ENCODE results near the gene SPPL3.
"Not testable (repeated sequence)": the region's sequence is repeated elsewhere in the genome, so short reads cannot be mapped to it uniquely, and the experiment has no call there.

The SPPL3 gene

GRCh38 chr12:120814903-120815429, 89.2 kb downstream of the SPPL3 start:
- no peak for DNase-seq

- DNase-seq: no peak
These were observed 89.8 kb downstream of the SPPL3 start for GRCh38 chr12:120814203-120814902.

GRCh38 chr12:120813588-120814153, 90.5 kb downstream of the SPPL3 start:
- DNase-seq: no peak

- no peak for DNase-seq
These were observed 94.1 kb downstream of the SPPL3 start for GRCh38 chr12:120810021-120810420.

GRCh38 chr12:120804428-120804827, 99.7 kb downstream of the SPPL3 start:
- no peak for DNase-seq

- no peak for DNase-seq
These were observed 103.0 kb downstream of the SPPL3 start for GRCh38 chr12:120801146-120801545.

GRCh38 chr12:120800665-120801064, 103.5 kb downstream of the SPPL3 start:
- DNase-seq: no peak

GRCh38 chr12:120799243-120800045, 104.7 kb downstream of the SPPL3 start:
- no peak for DNase-seq

- DNase-seq: no peak
These were observed 105.5 kb downstream of the SPPL3 start for GRCh38 chr12:120798696-120799095.

- DNase-seq: no peak
These were observed 106.2 kb downstream of the SPPL3 start for GRCh38 chr12:120797677-120798642.

GRCh38 chr12:120795441-120796178, 108.5 kb downstream of the SPPL3 start:
- DNase-seq: no peak

GRCh38 chr12:120793357-120793756, 110.8 kb downstream of the SPPL3 start:
- no peak for DNase-seq

- not testable (repeated sequence) for DNase-seq
These were observed 111.7 kb downstream of the SPPL3 start for GRCh38 chr12:120792456-120792855.

GRCh38 chr12:120791669-120792176, 112.4 kb downstream of the SPPL3 start:
- no peak for DNase-seq

GRCh38 chr12:120790114-120790513, 114.0 kb downstream of the SPPL3 start:
- DNase-seq: no peak

GRCh38 chr12:120787889-120788288, 116.3 kb downstream of the SPPL3 start:
- DNase-seq: no peak

- DNase-seq: no peak
These were observed 119.4 kb downstream of the SPPL3 start for GRCh38 chr12:120784804-120785203.

- peak; percentile 24 for DNase-seq
These were observed 121.0 kb downstream of the SPPL3 start for GRCh38 chr12:120783197-120783596.

GRCh38 chr12:120775862-120776552, 128.2 kb downstream of the SPPL3 start:
- no peak for DNase-seq

- peak; percentile 64 for DNase-seq
These were observed 129.8 kb downstream of the SPPL3 start for GRCh38 chr12:120774169-120774916.

Data from DMS53 (cell line).